Measurements from ENCODE around the gene SLC35D3. TPM values are rescaled to one million over a fixed set of nuclear protein-coding genes. Genes with fewer than 3 reads are reported as not detected.
"Not testable (repeated sequence)": the region's sequence is repeated elsewhere in the genome, so short reads cannot be mapped to it uniquely, and the experiment has no call there.

Gene SLC35D3, protein sequence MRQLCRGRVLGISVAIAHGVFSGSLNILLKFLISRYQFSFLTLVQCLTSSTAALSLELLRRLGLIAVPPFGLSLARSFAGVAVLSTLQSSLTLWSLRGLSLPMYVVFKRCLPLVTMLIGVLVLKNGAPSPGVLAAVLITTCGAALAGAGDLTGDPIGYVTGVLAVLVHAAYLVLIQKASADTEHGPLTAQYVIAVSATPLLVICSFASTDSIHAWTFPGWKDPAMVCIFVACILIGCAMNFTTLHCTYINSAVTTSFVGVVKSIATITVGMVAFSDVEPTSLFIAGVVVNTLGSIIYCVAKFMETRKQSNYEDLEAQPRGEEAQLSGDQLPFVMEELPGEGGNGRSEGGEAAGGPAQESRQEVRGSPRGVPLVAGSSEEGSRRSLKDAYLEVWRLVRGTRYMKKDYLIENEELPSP
- total RNA-seq (not detected in 2 replicates), polyA plus RNA-seq (not detected in 2 replicates), polyA minus RNA-seq (ENCODE audit: low replicate concordance) (not detected in 2 replicates)
- not detected in 2 replicates for polyA plus RNA-seq (2012)

DNA sequence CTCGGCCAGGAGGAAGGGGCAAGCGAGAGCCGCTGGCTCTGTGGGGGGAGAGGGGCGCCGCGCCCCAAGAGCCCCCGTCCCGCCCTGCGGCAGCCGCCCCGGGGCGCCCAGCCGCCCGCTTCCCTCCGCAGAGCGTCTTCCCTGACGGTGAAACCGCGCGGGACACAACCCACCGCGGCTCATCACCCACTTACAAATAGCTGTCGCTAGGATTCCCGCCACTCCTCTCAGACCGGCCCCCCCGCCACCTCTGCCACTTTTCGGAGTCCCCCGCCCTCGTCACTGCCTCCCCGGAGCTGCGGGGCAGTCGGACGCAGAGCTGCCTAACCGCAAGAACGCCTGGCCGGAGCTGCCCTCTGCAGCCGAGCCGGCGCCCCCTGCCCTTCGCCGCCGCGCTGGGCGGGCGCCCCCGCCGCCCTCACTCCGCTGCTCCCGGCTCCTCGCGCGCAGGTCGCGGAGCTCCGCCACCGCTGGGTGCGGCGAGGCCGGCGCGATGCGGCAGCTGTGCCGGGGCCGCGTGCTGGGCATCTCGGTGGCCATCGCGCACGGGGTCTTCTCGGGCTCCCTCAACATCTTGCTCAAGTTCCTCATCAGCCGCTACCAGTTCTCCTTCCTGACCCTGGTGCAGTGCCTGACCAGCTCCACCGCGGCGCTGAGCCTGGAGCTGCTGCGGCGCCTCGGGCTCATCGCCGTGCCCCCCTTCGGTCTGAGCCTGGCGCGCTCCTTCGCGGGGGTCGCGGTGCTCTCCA lies at the start of gene SLC35D3:
Gene SLC35D3, plus strand, starts transcription at position 366 of the 749 bp plus-strand sequence. Its CDS starts 128 bp downstream, at position 494.
- Histone ChIP-seq H3K9ac (ENCODE audit: insufficient read depth, low read length) (peak within 1 kb of the TSS; percentile 16), H3K4me2 (ENCODE audit: extremely low read depth, insufficient read depth, low read length) (peak within 1 kb of the TSS; percentile 94), H3K4me3 (replicated peaks in 1 of 4; ENCODE audit: control extremely low read depth in 1 of 4, insufficient read depth in 1 of 4, low read depth in 3 of 4, low read length in 4 of 4) (peak within 1 kb of the TSS; percentile 43 to 57 (median 51)), H4K20me1 (ENCODE audit: control insufficient read depth, extremely low read depth, insufficient read depth, low read length) (no peaks in the 10 kb centered on the region), H3K4me1 (ENCODE audit: control insufficient read depth, extremely low read depth, insufficient read depth, low read length) (peaks cover 5% of the 10 kb centered on the region), H3K9me3 (ENCODE audit: control insufficient read depth, insufficient read depth, low read depth, low read length) (no peaks in the 10 kb centered on the region), H3K79me2 (ENCODE audit: control insufficient read depth, insufficient read depth, low read length) (no peaks in the 10 kb centered on the region), H3K36me3 (ENCODE audit: control insufficient read depth, insufficient read depth, low read length) (no peaks in the 10 kb centered on the region), H3K27ac (ENCODE audit: insufficient read depth, low read length) (no peak within 1 kb of the TSS), H3K27me3 (ENCODE audit: control insufficient read depth, insufficient read depth, low read length) (peaks cover 33% of the 10 kb centered on the region), H2AFZ (ENCODE audit: low read length) (peak within 1 kb of the TSS; percentile 33)
- TF ChIP-seq CTCF (conservative IDR thresholded peaks at IDR 0.05 in 1 of 2, IDR thresholded peaks at IDR 0.05 in 1 of 2; ENCODE audit: low read depth in 1 of 2, low read length in 2 of 2) (no peak), EZH2 (IDR thresholded peaks at IDR 0.05; ENCODE audit: low read length, missing control alignments) (peak; percentile 75)
- peak in 1 of 2 donors; percentile 28 for DNase-seq (ENCODE audit: low read depth in 2 of 2)

DNA sequence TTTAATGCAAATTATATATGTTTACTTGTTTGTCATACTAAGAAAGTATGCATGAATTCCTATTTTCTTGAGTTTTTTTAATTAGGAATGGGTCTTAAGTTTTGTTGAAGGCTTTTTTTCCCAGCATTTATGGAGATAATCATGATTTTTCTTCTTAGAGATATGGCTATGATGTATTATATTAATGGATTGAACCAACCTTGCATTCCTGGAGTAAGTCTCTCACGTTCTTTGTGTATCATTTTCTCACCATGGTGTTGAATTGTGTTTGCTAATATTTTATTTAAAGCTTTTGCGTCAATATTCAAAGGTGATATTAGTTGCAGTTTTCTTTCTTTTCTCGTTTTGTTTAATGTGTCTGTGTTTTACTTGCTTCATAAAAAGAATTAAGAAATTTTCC lies 48.4 kb upstream of the SLC35D3 start:
- H3K4me3 ChIP-seq (replicated peaks in 1 of 4; ENCODE audit: control extremely low read depth in 1 of 4, insufficient read depth in 1 of 4, low read depth in 3 of 4, low read length in 4 of 4): no peak overlapping the region
- no peak overlapping the region for H3K4me2 ChIP-seq (ENCODE audit: extremely low read depth, insufficient read depth, low read length)
- H3K27me3 ChIP-seq (ENCODE audit: control insufficient read depth, insufficient read depth, low read length): no peaks in the 10 kb centered on the region
- H3K36me3 ChIP-seq (ENCODE audit: control insufficient read depth, insufficient read depth, low read length): no peaks in the 10 kb centered on the region
- H2AFZ ChIP-seq (ENCODE audit: low read length): no peak overlapping the region
- H3K9me3 ChIP-seq (ENCODE audit: control insufficient read depth, insufficient read depth, low read depth, low read length): no peaks in the 10 kb centered on the region
- no peak overlapping the region for H3K9ac ChIP-seq (ENCODE audit: insufficient read depth, low read length)
- peak in 1 of 2 donors; percentile 49 for DNase-seq (ENCODE audit: low read depth in 2 of 2)
- no peaks in the 10 kb centered on the region for H3K79me2 ChIP-seq (ENCODE audit: control insufficient read depth, insufficient read depth, low read length)
- TF ChIP-seq CTCF (conservative IDR thresholded peaks at IDR 0.05 in 1 of 2, IDR thresholded peaks at IDR 0.05 in 1 of 2; ENCODE audit: low read depth in 1 of 2, low read length in 2 of 2) (no peak), EZH2 (IDR thresholded peaks at IDR 0.05; ENCODE audit: low read length, missing control alignments) (no peak)
- H3K27ac ChIP-seq (ENCODE audit: insufficient read depth, low read length): no peak overlapping the region
- H3K4me1 ChIP-seq (ENCODE audit: control insufficient read depth, extremely low read depth, insufficient read depth, low read length): no peaks in the 10 kb centered on the region
- no peaks in the 10 kb centered on the region for H4K20me1 ChIP-seq (ENCODE audit: control insufficient read depth, extremely low read depth, insufficient read depth, low read length)

GRCh38 chr6:136876469-136876868 lies 45.6 kb upstream of the SLC35D3 start:
- not testable (repeated sequence) for H3K4me2 ChIP-seq (ENCODE audit: extremely low read depth, insufficient read depth, low read length); H4K20me1 ChIP-seq (ENCODE audit: control insufficient read depth, extremely low read depth, insufficient read depth, low read length); H3K4me1 ChIP-seq (ENCODE audit: control insufficient read depth, extremely low read depth, insufficient read depth, low read length); H3K9ac ChIP-seq (ENCODE audit: insufficient read depth, low read length); H2AFZ ChIP-seq (ENCODE audit: low read length); H3K9me3 ChIP-seq (ENCODE audit: control insufficient read depth, insufficient read depth, low read depth, low read length); H3K36me3 ChIP-seq (ENCODE audit: control insufficient read depth, insufficient read depth, low read length); DNase-seq (ENCODE audit: low read depth in 2 of 2); H3K27me3 ChIP-seq (ENCODE audit: control insufficient read depth, insufficient read depth, low read length); H3K79me2 ChIP-seq (ENCODE audit: control insufficient read depth, insufficient read depth, low read length); H3K4me3 ChIP-seq (replicated peaks in 1 of 4; ENCODE audit: control extremely low read depth in 1 of 4, insufficient read depth in 1 of 4, low read depth in 3 of 4, low read length in 4 of 4); H3K27ac ChIP-seq (ENCODE audit: insufficient read depth, low read length)

All from fibroblast of lung (primary cell).